ENCODE results near the gene PLK5.

DNA sequence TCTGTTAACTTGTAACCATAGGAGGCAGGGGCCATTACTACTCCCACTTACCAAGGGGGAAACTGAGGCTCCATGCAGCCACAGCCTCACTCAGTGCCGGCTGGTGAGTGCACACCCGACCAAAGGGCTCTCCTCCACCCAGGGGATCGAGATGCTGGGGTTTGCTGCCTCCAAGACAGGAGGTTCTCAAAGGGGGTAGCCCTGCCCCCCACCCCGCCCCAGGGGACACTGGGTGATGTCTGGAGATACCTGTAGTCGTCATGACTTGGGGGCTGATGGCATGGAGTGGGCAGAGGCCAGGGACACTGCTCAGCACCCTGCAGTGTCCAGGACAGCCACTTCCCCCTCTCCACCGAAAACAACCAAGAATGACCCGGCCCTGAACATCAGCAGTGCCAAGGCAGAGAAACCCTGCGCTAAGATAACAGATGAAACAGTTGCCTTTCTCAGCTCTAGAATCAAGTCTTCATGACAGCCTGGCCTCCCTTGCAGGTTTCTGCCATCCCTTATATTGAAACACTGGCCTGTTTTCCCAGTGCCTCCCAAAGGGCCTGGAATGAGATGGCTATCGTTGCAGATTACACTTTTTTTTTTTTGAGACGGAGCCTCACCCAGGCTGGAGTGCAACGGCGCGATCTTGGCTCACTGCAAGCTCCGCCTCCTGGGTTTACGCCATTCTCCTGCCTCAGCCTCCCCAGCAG, 29.6 kb upstream of the PLK5 start:
- TF ChIP-seq, protein P1, sequence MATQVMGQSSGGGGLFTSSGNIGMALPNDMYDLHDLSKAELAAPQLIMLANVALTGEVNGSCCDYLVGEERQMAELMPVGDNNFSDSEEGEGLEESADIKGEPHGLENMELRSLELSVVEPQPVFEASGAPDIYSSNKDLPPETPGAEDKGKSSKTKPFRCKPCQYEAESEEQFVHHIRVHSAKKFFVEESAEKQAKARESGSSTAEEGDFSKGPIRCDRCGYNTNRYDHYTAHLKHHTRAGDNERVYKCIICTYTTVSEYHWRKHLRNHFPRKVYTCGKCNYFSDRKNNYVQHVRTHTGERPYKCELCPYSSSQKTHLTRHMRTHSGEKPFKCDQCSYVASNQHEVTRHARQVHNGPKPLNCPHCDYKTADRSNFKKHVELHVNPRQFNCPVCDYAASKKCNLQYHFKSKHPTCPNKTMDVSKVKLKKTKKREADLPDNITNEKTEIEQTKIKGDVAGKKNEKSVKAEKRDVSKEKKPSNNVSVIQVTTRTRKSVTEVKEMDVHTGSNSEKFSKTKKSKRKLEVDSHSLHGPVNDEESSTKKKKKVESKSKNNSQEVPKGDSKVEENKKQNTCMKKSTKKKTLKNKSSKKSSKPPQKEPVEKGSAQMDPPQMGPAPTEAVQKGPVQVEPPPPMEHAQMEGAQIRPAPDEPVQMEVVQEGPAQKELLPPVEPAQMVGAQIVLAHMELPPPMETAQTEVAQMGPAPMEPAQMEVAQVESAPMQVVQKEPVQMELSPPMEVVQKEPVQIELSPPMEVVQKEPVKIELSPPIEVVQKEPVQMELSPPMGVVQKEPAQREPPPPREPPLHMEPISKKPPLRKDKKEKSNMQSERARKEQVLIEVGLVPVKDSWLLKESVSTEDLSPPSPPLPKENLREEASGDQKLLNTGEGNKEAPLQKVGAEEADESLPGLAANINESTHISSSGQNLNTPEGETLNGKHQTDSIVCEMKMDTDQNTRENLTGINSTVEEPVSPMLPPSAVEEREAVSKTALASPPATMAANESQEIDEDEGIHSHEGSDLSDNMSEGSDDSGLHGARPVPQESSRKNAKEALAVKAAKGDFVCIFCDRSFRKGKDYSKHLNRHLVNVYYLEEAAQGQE (IDR thresholded peaks at IDR 0.05; ENCODE audit: insufficient replicate concordance, low read depth) = no peak
- TF ChIP-seq GABPA (IDR thresholded peaks at IDR 0.05; ENCODE audit: low read depth) (no peak), POLR2AphosphoS5 (IDR thresholded peaks at IDR 0.05; ENCODE audit: low read depth) (no peak), SPI1 (IDR thresholded peaks at IDR 0.05; ENCODE audit: borderline replicate concordance, low read depth) (no peak)
- TF ChIP-seq, protein P2, sequence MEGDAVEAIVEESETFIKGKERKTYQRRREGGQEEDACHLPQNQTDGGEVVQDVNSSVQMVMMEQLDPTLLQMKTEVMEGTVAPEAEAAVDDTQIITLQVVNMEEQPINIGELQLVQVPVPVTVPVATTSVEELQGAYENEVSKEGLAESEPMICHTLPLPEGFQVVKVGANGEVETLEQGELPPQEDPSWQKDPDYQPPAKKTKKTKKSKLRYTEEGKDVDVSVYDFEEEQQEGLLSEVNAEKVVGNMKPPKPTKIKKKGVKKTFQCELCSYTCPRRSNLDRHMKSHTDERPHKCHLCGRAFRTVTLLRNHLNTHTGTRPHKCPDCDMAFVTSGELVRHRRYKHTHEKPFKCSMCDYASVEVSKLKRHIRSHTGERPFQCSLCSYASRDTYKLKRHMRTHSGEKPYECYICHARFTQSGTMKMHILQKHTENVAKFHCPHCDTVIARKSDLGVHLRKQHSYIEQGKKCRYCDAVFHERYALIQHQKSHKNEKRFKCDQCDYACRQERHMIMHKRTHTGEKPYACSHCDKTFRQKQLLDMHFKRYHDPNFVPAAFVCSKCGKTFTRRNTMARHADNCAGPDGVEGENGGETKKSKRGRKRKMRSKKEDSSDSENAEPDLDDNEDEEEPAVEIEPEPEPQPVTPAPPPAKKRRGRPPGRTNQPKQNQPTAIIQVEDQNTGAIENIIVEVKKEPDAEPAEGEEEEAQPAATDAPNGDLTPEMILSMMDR (IDR thresholded peaks at IDR 0.05; ENCODE audit: insufficient read depth, low read length) = no peak

Measured in HL-60 (cell line).